NCI-H146 (cell line): ENCODE measurements around the gene CHD6.
"Not testable (repeated sequence)": the region's sequence is repeated elsewhere in the genome, so short reads cannot be mapped to it uniquely, and the experiment has no call there.

Source experiments
- DNase-seq: peaks from one replicate; lab custom pipeline; 2025; lab: John Stamatoyannopoulos, UW

Gene CHD6

GRCh38 chr20:41540918-41541317, 77.3 kb downstream of the CHD6 start:
- no peak for DNase-seq

DNA sequence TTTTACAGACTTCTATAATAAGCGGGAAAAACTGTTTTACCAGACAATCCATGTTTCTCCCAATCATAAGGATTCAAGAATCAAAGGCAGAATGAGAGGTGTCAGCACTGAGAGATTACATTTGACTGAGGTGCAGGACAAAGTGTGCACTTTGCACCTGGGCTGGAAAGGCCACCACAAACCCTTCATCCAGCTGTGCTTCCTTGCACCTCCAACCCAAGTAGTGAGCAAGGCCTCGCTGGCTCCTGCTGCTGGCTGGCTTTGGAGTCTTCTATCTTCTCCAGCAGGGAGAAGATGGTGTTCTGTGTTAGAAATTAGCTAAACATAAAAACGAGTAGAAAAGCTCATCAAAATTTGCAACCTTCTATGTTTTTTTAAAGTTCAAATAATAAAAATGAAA, 77.7 kb downstream of the CHD6 start:
- DNase-seq: no peak

GRCh38 chr20:41538810-41539596, 79.2 kb downstream of the CHD6 start:
- no peak for DNase-seq

DNA sequence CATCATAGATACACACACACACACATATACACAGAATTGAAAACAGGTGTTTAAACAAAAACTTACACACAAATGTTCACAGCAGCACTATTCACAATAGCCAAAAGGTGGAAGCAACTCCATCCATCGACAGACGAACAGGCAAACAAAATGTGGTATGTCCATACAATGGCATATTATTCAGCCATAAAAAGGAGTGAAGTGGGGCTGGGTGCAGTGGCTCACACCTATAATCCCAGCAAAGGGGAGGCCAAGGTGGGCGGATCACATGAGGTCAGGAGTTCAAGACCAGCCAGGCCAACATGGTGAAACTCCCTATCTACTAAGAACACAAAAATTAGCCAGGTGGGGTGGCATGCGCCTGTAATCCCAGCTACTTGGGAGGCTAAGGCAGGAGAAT, 80.3 kb downstream of the CHD6 start:
- no peak for DNase-seq

DNA sequence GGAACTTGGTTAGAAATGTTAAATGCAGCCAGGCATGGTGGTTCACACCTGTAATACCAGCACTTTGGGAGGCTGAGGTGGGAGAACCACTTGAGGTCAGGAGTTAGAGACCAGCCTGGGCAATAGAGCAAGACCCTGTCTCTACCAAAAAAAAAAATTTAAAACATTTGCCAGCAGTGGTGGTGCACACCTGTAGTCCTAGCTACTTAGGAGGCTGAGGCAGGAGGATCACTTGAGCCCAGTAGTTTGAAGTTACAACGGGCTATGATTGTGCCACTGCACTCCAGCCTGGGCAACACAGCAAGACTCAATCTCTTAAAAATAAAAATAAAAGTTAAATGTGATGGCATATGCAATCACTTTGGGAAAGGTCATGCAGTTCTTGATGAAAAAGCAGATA, 82.6 kb downstream of the CHD6 start:
- DNase-seq: not testable (repeated sequence)

GRCh38 chr20:41534842-41535241, 83.3 kb downstream of the CHD6 start:
- DNase-seq: no peak

DNA sequence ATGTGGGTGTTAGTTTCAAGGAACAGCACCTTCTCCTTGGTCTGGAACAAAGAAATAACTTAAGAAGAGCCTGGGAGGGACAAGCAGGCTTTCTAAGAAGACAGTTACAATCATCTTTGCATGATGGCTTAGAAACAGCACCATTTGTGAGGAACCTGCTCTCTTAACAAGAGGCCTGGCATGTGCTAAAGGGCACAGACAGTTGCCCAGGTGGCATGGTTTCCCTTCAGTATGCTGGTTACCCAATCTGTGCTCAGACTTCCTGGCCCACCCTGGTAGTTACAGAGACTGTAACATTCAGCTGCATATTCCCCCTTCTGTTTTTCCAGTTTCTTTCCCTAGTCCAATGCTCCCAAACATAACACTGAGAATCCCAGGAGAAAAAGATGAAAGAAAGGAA, 84.0 kb downstream of the CHD6 start:
- no peak for DNase-seq

- peak; percentile 65 for DNase-seq
These were observed 84.5 kb downstream of the CHD6 start for GRCh38 chr20:41533537-41534136.

DNA sequence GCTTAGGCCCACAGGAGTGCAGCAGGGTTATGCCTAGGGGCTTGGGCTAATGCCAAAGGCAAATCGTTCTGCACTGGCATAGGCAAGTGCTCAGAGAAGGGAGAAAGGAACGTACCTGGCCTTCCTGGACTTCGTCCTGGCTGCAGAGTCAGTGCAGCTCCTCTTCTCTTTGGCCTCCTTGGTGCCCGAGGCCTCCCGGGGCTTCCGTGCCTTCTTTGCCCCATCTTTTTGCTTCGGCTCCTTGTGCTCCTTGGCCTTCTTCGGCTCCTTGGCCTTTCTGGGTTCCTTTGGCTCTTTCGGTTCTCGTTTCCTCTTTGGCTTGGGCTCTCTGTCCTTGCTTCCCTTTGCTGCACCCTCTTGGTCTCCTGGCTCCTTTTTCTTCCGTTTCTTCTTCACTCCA, 85.2 kb downstream of the CHD6 start:
- no peak for DNase-seq

DNA sequence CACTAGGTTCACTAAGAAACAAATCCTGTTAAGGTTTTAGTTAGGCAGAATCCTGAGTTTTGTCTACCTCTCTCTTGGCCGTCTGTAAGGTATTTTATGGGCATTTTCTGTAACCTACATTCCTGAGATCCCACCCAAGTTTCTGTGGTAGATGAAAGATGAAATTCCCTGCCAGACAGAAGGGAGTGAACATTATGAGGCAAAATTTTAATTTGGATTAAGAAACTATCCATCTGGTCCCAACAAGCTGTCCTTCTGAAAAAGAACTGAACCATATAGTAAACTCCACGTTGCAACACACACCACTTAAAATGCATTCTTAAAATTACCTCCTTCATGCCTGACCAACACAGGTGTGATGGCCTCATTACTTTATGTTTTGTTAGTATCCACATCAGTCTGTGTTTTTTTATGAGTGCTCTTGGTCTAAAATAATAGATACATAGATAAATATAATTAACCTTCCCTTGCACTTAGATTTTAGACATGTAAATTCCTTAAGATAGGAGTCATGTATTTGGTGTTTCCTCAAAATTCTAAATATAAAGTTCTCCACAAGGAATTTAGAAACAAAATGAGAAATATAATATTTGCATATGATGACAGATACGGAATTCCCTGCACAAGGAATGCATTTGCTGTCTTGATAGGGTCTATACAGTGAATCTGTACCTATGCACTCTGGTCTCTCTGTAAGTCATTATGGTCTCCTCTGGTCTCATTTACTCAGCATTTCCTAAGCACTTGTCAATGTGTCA, 86.5 kb downstream of the CHD6 start:
- no peak for DNase-seq

- DNase-seq: no peak
These were observed 87.3 kb downstream of the CHD6 start for GRCh38 chr20:41530923-41531322.

GRCh38 chr20:41526327-41526726, 91.8 kb downstream of the CHD6 start:
- DNase-seq: no peak

GRCh38 chr20:41524980-41525613, 93.1 kb downstream of the CHD6 start:
- DNase-seq: no peak

- DNase-seq: no peak
These were observed 94.3 kb downstream of the CHD6 start for GRCh38 chr20:41523857-41524256.

DNA sequence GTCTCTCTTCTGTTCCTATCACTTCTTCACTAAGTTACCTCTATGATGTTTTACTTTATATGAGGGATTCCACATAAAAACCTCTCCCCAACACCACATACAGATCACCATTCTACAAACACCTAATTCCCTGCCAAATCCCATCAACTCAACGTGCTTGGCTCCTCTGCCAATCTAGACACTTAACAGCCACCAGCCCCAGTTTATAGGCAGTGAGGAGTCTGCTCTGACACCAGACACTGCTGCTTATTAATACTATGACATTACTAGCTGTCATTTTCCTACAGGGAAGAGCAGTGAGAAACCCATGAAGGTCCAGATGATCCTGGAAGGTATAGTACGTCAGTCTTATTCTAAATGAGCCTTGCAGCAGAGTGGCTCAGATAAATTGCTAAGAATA, 104.3 kb downstream of the CHD6 start:
- no peak for DNase-seq

DNA sequence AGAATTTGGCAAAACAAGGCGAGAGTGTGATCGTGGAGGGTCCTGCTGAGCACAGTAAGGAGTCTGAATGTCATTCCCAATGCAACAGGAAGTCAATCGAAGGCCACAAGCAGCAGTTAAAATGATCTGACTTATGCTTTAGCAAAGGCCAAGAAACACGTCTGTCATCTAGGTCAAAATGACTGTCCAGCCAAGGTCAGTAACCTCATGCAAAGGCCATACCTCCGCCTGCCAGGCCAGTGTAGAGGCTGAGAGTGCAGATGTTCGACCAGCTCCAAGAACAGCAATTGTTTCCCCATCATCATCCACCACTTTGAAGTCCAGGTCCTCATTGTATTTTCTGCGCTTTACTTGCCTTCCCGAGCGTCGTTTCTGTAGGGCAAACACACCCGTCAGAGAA, 105.6 kb downstream of the CHD6 start:
- DNase-seq: no peak

GRCh38 chr20:41510847-41511450, 107.2 kb downstream of the CHD6 start:
- no peak for DNase-seq

DNA sequence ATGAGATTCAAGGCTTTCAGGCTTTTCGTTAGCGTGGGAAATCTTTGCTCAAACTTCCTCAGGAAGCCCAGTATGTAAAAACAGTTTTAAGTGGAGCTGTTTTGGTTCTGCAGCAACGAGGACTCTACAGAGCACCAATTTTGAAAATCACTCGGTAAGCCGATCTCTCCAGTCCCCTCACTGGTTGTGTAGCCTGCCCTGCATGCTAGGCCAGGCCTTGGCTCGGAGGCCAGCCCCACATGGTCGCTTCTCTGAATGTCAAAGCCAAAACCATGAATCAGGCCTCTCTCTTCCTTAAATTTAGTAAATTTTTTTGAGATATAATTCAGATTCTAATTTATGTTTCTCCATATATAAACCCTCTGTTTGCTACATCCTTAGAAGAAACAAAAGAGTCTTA, 108.0 kb downstream of the CHD6 start:
- DNase-seq: no peak

- DNase-seq: no peak
These were observed 108.6 kb downstream of the CHD6 start for GRCh38 chr20:41509316-41510200.

- DNase-seq: no peak
These were observed 109.8 kb downstream of the CHD6 start for GRCh38 chr20:41508335-41508734.

GRCh38 chr20:41507851-41508250, 110.3 kb downstream of the CHD6 start:
- no peak for DNase-seq
